Right lobe of liver (tissue), 4 donors: ENCODE measurements around the gene PPP1CA.

Experiments used
- CTCF ChIP-seq, 4 donors: fragments of 200-600 bp in 3 of 4; fragments of 450-650 bp in 1 of 4; IDR thresholded peaks; one replicate each; pipeline versions ENCODE4 v1.5.1 to v1.8.0; 2016 to 2022; ENCODE audit warnings: antibody characterized with exemption in 4 of 4, mild to moderate bottlenecking in 2 of 4
- POLR2A ChIP-seq: fragments of 450-650 bp; IDR thresholded peaks from one replicate; pipeline ENCODE4 v1.6.1; 2017; ENCODE audit warnings: antibody characterized with exemption, mild to moderate bottlenecking
- donor health status: DM: no; HTN: no; CAD: no.
- donor health status: DM: no; HTN: no; CAD: no.
- donor health status: DM: no; HTN: yes; CAD: no.

DNA sequence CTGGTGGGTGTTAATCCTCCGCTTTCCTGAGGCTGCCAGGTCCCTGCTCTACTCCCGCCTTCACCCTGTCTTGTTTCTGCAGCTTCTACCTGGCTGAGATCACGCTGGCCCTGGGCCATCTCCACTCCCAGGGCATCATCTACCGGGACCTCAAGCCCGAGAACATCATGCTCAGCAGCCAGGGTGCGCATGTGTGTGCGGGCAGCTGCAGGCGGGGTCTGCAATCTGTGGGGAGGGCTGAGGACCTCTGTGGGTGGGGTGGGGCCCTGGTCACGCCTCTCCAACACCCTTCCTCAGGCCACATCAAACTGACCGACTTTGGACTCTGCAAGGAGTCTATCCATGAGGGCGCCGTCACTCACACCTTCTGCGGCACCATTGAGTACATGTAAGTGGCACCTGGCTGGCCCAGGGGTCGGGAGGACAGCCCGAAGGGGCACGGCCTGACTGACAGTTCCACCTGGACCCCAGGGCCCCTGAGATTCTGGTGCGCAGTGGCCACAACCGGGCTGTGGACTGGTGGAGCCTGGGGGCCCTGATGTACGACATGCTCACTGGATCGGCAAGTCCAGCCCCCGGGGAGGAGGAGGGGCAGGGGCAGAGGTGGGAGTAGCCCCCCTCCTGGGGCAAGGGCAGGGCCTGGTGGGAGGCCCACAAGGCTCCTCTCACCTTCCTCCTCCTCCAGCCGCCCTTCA is 31.1 kb upstream of the PPP1CA start:
- TF ChIP-seq CTCF (IDR thresholded peaks at IDR 0.05) = no peak
- no peak for TF ChIP-seq POLR2A
